DMS 273 treated with DMSO at 0.1 percent for 48 hours (cell line): Measurements from ENCODE around the gene SETD1B.
A peak's percentile ranks its signal among the peaks of the same experiment; 100 is the strongest.
"Not testable (repeated sequence)": the region's sequence is repeated elsewhere in the genome, so short reads cannot be mapped to it uniquely, and the experiment has no call there.

ENCODE experiments used
- DNase-seq: peaks from one replicate; lab custom pipeline; 2025; lab: John Stamatoyannopoulos, UW

SETD1B gene

GRCh38 chr12:121825041-121825523 lies 21.3 kb downstream of the SETD1B start:
- no peak for DNase-seq

- DNase-seq, result no peak
Observed at GRCh38 chr12:121826318-121827150, 22.7 kb downstream of the SETD1B start.

- no peak for DNase-seq
Observed at GRCh38 chr12:121827351-121828099, 23.7 kb downstream of the SETD1B start.

GRCh38 chr12:121828306-121828705 lies 24.5 kb downstream of the SETD1B start:
- no peak for DNase-seq

GRCh38 chr12:121828826-121829225 lies 25.0 kb downstream of the SETD1B start:
- no peak for DNase-seq

GRCh38 chr12:121829250-121829918 lies 25.6 kb downstream of the SETD1B start:
- DNase-seq, result no peak

- DNase-seq, result no peak
Observed at GRCh38 chr12:121830134-121830533, 26.3 kb downstream of the SETD1B start.

- DNase-seq, result no peak
Observed at GRCh38 chr12:121830588-121831265, 26.9 kb downstream of the SETD1B start.

GRCh38 chr12:121831571-121832245 lies 27.9 kb downstream of the SETD1B start:
- no peak for DNase-seq

- no peak for DNase-seq
Observed at GRCh38 chr12:121837680-121838079, 33.9 kb downstream of the SETD1B start.

- no peak for DNase-seq
Observed at GRCh38 chr12:121838126-121838525, 34.3 kb downstream of the SETD1B start.

- DNase-seq, result peak; percentile 86
Observed at GRCh38 chr12:121839106-121839992, 35.5 kb downstream of the SETD1B start.

GRCh38 chr12:121839993-121840761 lies 36.4 kb downstream of the SETD1B start:
- no peak for DNase-seq

- no peak for DNase-seq
Observed at GRCh38 chr12:121843236-121843982, 39.6 kb downstream of the SETD1B start.

- no peak for DNase-seq
Observed at GRCh38 chr12:121845701-121846100, 41.9 kb downstream of the SETD1B start.

GRCh38 chr12:121849211-121849610 lies 45.4 kb downstream of the SETD1B start:
- DNase-seq, result no peak

- no peak for DNase-seq
Observed at GRCh38 chr12:121849665-121850064, 45.9 kb downstream of the SETD1B start.

GRCh38 chr12:121852392-121852791 lies 48.6 kb downstream of the SETD1B start:
- not testable (repeated sequence) for DNase-seq
